ENCODE measurements around the gene GPC5. TPM values are rescaled to one million over a fixed set of nuclear protein-coding genes. Genes with fewer than 3 reads are reported as not detected.

Gene GPC5
- total RNA-seq, 1 donor from 2014 or later: 4.0 TPM

- DNase-seq (ENCODE audit: extremely low read depth, low read depth, low spot score): no peak
These were observed 535.9 kb downstream of the GPC5 start for GRCh38 chr13:91934354-91934753.

GRCh38 chr13:91946498-91947070, 548.2 kb downstream of the GPC5 start:
- DNase-seq (ENCODE audit: extremely low read depth, low read depth, low spot score): no peak

- no peak for DNase-seq (ENCODE audit: extremely low read depth, low read depth, low spot score)
These were observed 550.3 kb downstream of the GPC5 start for GRCh38 chr13:91948736-91949135.

- no peak for DNase-seq (ENCODE audit: extremely low read depth, low read depth, low spot score)
These were observed 552.4 kb downstream of the GPC5 start for GRCh38 chr13:91950803-91951202.

GRCh38 chr13:91955546-91956355, 557.3 kb downstream of the GPC5 start:
- no peak for DNase-seq (ENCODE audit: extremely low read depth, low read depth, low spot score)

GRCh38 chr13:91960947-91961346, 562.5 kb downstream of the GPC5 start:
- DNase-seq (ENCODE audit: extremely low read depth, low read depth, low spot score): no peak

- no peak for DNase-seq (ENCODE audit: extremely low read depth, low read depth, low spot score)
These were observed 564.5 kb downstream of the GPC5 start for GRCh38 chr13:91962946-91963345.

GRCh38 chr13:91965511-91965910, 567.1 kb downstream of the GPC5 start:
- no peak for DNase-seq (ENCODE audit: extremely low read depth, low read depth, low spot score)

GRCh38 chr13:91978571-91978970, 580.1 kb downstream of the GPC5 start:
- no peak for DNase-seq (ENCODE audit: extremely low read depth, low read depth, low spot score)

GRCh38 chr13:91986761-91987483, 588.5 kb downstream of the GPC5 start:
- no peak for DNase-seq (ENCODE audit: extremely low read depth, low read depth, low spot score)

GRCh38 chr13:91988331-91988730, 589.9 kb downstream of the GPC5 start:
- no peak for DNase-seq (ENCODE audit: extremely low read depth, low read depth, low spot score)

- DNase-seq (ENCODE audit: extremely low read depth, low read depth, low spot score): no peak
These were observed 614.4 kb downstream of the GPC5 start for GRCh38 chr13:92012787-92013186.

- no peak for DNase-seq (ENCODE audit: extremely low read depth, low read depth, low spot score)
These were observed 619.3 kb downstream of the GPC5 start for GRCh38 chr13:92017737-92018136.

- DNase-seq (ENCODE audit: extremely low read depth, low read depth, low spot score): no peak
These were observed 630.3 kb downstream of the GPC5 start for GRCh38 chr13:92028695-92029094.

- DNase-seq (ENCODE audit: extremely low read depth, low read depth, low spot score): no peak
These were observed 631.2 kb downstream of the GPC5 start for GRCh38 chr13:92029641-92030040.

- no peak for DNase-seq (ENCODE audit: extremely low read depth, low read depth, low spot score)
These were observed 640.5 kb downstream of the GPC5 start for GRCh38 chr13:92038905-92039304.

GRCh38 chr13:92042522-92042921, 644.1 kb downstream of the GPC5 start:
- no peak for DNase-seq (ENCODE audit: extremely low read depth, low read depth, low spot score)

GRCh38 chr13:92044351-92044750, 645.9 kb downstream of the GPC5 start:
- no peak for DNase-seq (ENCODE audit: extremely low read depth, low read depth, low spot score)

- no peak for DNase-seq (ENCODE audit: extremely low read depth, low read depth, low spot score)
These were observed 656.0 kb downstream of the GPC5 start for GRCh38 chr13:92054389-92054788.

- no peak for DNase-seq (ENCODE audit: extremely low read depth, low read depth, low spot score)
These were observed 676.2 kb downstream of the GPC5 start for GRCh38 chr13:92074658-92075057.

GRCh38 chr13:92097337-92097903, 699.0 kb downstream of the GPC5 start:
- DNase-seq (ENCODE audit: extremely low read depth, low read depth, low spot score): no peak
